EL (cell line): ENCODE measurements around the gene SLC5A2.
A peak's percentile ranks its signal among the peaks of the same experiment; 100 is the strongest.

Experiments used
- DNase-seq: peaks from one replicate; pipeline ENCODE4 v3.0.0-alpha.2; 2016

SLC5A2 gene

DNA sequence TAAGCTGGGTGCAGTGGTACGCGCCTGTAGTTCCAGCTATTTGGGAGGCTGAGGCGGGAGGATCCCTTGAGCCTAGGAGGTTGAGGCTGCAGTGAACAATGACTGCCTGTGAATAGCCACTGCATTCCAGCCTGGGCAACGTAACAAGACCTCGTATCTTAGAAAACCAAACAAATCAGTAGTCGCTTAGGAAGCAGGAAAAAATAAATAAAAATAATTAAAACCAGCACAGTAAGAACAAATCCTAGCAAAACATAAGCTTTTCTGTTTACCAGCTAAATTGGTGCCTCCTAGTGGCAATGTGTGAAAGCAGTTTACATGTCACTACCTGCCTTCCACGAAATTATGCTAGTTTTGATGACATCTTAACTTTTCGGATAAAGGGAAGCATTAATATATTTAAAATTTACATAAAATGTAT, 22.3 kb upstream of the SLC5A2 start:
- DNase-seq = peak; percentile 45

- no peak for DNase-seq
Measured at GRCh38 chr16:31461201-31461920, 21.6 kb upstream of the SLC5A2 start.

- no peak for DNase-seq
Measured at GRCh38 chr16:31461921-31462804, 20.8 kb upstream of the SLC5A2 start.

- DNase-seq = no peak
Measured at GRCh38 chr16:31464348-31464769, 18.6 kb upstream of the SLC5A2 start.

GRCh38 chr16:31464781-31465260, 18.1 kb upstream of the SLC5A2 start:
- no peak for DNase-seq

GRCh38 chr16:31465788-31466370, 17.0 kb upstream of the SLC5A2 start:
- no peak for DNase-seq

- DNase-seq = no peak
Measured at GRCh38 chr16:31466381-31466841, 16.5 kb upstream of the SLC5A2 start.

- DNase-seq = no peak
Measured at GRCh38 chr16:31467151-31467773, 15.7 kb upstream of the SLC5A2 start.

DNA sequence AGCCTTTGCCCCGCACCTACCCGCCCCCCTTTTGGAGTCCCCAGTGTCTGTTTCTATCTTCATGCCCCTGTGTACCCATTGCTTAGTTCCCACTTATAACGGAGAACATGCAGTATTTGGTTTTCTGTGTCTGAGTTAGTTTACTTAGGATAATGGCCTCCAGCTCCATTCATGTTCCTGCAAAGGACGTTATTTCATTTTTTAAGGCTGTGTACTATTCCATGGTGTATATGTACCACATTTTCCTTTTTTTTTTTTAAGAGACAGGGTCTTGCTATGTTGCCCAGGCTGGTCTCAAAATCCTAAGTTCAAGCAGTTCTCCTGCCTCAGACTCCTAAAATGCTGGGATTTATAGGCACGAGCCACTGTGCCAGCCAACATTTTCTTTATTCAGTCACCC, 15.1 kb upstream of the SLC5A2 start:
- no peak for DNase-seq

DNA sequence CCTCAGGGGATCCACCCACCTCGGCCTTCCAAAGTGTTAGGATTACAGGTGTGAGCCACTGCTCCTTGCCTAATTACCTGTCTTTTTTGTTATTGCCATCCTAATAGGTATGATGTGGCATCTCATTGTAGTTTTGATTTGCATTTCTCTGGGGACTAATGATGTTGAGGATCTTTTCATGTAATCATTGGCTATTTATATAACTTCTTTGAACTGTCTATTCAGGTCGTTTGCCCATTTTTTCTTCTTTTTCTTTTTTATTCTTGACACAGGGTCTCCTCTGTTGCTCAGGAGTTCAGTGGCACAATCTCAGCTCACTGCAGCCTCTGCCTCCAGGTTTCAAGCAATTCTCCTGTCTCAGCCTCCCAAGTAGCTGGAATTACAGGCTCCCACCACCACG, 12.3 kb upstream of the SLC5A2 start:
- DNase-seq = no peak

- no peak for DNase-seq
Measured at GRCh38 chr16:31471241-31471874, 11.6 kb upstream of the SLC5A2 start.

GRCh38 chr16:31471875-31472708, 10.8 kb upstream of the SLC5A2 start, which contains the start of gene TGFB1I1:
TGFB1I1 (plus strand) TSS chr16:31472152; CDS start chr16:31472189, 37 bp downstream.
- peak; percentile 85 for DNase-seq

GRCh38 chr16:31472709-31473203, 10.2 kb upstream of the SLC5A2 start:
- peak; percentile 93 for DNase-seq

DNA sequence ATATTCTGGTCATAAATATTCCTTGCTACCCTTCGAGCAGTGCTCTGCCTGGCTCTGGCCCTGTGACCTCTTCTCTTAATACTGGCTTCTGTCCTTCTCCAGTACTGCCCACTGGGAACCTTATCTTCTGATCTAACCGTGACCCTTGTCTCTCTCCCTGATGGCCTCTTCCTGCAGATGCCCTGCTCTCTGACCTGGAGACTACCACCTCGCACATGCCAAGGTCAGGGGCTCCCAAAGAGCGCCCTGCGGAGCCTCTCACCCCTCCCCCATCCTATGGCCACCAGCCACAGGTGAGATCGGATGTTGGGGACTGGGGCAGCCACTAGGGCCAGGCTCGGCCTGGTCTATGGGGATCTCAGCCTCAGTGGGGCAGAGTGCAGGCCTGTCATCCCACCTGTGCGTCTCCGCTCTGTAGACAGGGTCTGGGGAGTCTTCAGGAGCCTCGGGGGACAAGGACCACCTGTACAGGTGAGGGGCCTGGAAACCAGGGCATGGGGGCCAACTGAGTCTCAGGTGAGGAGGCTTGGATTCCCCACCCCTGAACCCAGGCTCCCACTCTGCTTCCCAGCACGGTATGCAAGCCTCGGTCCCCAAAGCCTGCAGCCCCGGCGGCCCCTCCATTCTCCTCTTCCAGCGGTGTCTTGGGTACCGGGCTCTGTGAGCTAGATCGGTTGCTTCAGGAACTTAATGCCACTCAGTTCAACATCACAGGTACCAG, 9.5 kb upstream of the SLC5A2 start:
- no peak for DNase-seq

DNA sequence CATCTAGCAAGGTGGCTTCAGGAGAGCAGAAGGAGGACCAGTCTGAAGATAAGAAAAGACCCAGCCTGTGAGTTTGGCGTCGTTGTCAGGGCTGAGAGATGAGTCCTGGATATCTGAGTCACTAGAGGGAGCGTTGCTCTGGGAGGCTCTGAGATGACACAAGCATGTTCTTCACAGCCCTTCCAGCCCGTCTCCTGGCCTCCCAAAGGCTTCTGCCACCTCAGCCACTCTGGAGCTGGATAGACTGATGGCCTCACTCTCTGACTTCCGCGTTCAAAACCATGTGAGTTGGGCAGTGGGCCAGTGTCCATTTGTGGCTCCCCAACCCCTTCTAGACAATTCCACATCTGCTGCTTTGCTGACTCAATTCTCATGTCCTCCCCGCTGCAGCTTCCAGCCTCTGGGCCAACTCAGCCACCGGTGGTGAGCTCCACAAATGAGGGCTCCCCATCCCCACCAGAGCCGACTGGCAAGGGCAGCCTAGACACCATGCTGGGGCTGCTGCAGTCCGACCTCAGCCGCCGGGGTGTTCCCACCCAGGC, 8.7 kb upstream of the SLC5A2 start:
- peak; percentile 89 for DNase-seq

GRCh38 chr16:31474773-31475738, 7.9 kb upstream of the SLC5A2 start:
- no peak for DNase-seq

- no peak for DNase-seq
Measured at GRCh38 chr16:31475946-31476302, 7.0 kb upstream of the SLC5A2 start.

DNA sequence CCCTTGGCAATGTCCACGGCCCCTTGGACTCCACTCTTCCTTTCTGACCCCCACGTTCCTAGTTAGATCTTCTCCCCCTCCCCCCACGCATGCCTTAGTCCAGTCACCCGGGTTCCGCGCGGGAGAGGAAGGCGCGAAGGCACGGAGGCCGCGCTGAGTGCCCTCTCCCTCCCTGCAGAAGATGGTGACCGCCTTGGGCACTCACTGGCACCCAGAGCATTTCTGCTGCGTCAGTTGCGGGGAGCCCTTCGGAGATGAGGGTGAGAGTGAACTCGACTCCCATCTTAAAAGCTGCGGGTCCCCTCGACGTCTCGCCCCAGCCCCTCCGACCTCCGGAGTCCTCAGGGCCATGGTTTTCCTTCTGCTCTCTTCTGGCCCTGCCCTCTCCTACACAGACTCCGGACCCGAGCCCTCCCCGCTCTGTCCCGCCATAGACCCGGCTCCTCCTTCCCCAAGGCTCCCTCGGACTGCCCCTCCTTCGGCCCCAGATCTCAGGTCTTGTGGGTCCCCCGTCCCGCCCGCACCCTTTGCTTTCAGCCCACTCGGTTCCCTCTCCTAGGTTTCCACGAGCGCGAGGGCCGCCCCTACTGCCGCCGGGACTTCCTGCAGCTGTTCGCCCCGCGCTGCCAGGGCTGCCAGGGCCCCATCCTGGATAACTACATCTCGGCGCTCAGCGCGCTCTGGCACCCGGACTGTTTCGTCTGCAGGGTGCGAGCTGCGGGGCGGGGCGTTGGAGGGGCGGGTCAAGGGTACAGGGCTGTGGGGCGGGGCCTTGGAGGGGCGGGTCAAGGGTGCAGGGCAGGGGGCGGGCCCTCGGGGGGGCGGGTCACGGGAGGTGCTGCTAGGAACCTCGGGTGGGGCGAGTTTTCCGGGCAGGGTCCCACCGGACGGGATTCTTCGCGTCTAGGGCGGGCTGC, 6.4 kb upstream of the SLC5A2 start:
- DNase-seq = no peak
